ENCODE measurements around the gene NHSL2.

DNA sequence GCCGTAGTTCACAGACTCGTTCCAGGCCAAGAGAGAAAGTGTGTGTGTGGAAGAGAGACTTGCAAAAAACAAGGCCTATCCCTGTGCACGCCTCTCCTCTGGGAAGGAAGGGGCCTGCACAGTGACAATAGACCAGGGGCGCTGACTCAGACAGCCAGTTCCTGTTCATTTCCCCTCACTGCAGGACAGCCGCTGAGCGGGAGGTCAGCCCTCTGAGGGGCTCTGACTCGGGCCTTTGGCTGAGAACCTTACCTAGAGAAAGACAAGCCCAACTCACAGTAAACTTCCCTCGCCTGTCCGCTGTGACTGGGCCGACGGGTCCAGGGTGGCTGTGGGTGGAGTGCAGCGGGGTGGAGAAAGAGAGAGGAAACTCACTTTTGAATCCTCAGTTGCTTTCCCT, 169.0 kb downstream of the NHSL2 start:
- TF ChIP-seq, protein P1, sequence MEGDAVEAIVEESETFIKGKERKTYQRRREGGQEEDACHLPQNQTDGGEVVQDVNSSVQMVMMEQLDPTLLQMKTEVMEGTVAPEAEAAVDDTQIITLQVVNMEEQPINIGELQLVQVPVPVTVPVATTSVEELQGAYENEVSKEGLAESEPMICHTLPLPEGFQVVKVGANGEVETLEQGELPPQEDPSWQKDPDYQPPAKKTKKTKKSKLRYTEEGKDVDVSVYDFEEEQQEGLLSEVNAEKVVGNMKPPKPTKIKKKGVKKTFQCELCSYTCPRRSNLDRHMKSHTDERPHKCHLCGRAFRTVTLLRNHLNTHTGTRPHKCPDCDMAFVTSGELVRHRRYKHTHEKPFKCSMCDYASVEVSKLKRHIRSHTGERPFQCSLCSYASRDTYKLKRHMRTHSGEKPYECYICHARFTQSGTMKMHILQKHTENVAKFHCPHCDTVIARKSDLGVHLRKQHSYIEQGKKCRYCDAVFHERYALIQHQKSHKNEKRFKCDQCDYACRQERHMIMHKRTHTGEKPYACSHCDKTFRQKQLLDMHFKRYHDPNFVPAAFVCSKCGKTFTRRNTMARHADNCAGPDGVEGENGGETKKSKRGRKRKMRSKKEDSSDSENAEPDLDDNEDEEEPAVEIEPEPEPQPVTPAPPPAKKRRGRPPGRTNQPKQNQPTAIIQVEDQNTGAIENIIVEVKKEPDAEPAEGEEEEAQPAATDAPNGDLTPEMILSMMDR (IDR thresholded peaks at IDR 0.05; ENCODE audit: low read depth, low read length), result no peak
- peak; percentile 32 for TF ChIP-seq POLR2A (IDR thresholded peaks at IDR 0.05; ENCODE audit: extremely low read depth, insufficient read length)

All from NB4 (cell line).